Vagina (tissue), 2 donors: ENCODE measurements around the gene GAGE13.

ENCODE experiments used
- POLR2AphosphoS5 ChIP-seq, 2 donors: sonication (generic); formaldehyde crosslinking; IDR thresholded peaks; one replicate each; pipeline ENCODE4 v1.9.0; 2017; ENCODE audit warnings: antibody characterized with exemption in 2 of 2, mild to moderate bottlenecking in 2 of 2, low read depth in 1 of 2; ENCODE audit not compliant: insufficient read depth in 1 of 2
- TF ChIP-seq, protein P1 (sequence below), 3 experiments: fragments of 450-650 bp in 2 of 3; fragments of 200-600 bp in 1 of 3; sonication (generic) in 1 of 3; IDR thresholded peaks; one replicate each; pipeline ENCODE4 v1.5.1; 2017 to 2019; ENCODE audit warnings: antibody characterized with exemption in 3 of 3, mild to moderate bottlenecking in 2 of 3, moderate library complexity in 2 of 3

- TF ChIP-seq, protein P1, sequence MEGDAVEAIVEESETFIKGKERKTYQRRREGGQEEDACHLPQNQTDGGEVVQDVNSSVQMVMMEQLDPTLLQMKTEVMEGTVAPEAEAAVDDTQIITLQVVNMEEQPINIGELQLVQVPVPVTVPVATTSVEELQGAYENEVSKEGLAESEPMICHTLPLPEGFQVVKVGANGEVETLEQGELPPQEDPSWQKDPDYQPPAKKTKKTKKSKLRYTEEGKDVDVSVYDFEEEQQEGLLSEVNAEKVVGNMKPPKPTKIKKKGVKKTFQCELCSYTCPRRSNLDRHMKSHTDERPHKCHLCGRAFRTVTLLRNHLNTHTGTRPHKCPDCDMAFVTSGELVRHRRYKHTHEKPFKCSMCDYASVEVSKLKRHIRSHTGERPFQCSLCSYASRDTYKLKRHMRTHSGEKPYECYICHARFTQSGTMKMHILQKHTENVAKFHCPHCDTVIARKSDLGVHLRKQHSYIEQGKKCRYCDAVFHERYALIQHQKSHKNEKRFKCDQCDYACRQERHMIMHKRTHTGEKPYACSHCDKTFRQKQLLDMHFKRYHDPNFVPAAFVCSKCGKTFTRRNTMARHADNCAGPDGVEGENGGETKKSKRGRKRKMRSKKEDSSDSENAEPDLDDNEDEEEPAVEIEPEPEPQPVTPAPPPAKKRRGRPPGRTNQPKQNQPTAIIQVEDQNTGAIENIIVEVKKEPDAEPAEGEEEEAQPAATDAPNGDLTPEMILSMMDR (IDR thresholded peaks at IDR 0.05): no peak
- TF ChIP-seq POLR2AphosphoS5 (IDR thresholded peaks at IDR 0.05; ENCODE audit: insufficient read depth in 1 of 2, low read depth in 1 of 2): no peak
Measured at GRCh38 chrX:49316085-49316484, 15.3 kb upstream of the GAGE13 start.
